ENCODE results near the gene LUC7L.
"Not testable (repeated sequence)": the region's sequence is repeated elsewhere in the genome, so short reads cannot be mapped to it uniquely, and the experiment has no call there.

LUC7L gene

GRCh38 chr16:263182-263774, 34.0 kb upstream of the LUC7L start:
- DNase-seq: no peak

GRCh38 chr16:262121-262745, 33.0 kb upstream of the LUC7L start:
- no peak for DNase-seq

GRCh38 chr16:261031-261691, 31.9 kb upstream of the LUC7L start:
- no peak for DNase-seq

- no peak for DNase-seq
Measured at GRCh38 chr16:260326-260725, 31.1 kb upstream of the LUC7L start.

- DNase-seq: no peak
Measured at GRCh38 chr16:259814-260253, 30.6 kb upstream of the LUC7L start.

- no peak for DNase-seq
Measured at GRCh38 chr16:259226-259625, 30.0 kb upstream of the LUC7L start.

- not testable (repeated sequence) for DNase-seq
Measured at GRCh38 chr16:258091-258490, 28.8 kb upstream of the LUC7L start.

- no peak for DNase-seq
Measured at GRCh38 chr16:255183-255582, 25.9 kb upstream of the LUC7L start.

GRCh38 chr16:254461-254860, 25.2 kb upstream of the LUC7L start:
- no peak for DNase-seq

GRCh38 chr16:253833-254232, 24.6 kb upstream of the LUC7L start:
- DNase-seq: no peak

GRCh38 chr16:252366-253337, 23.4 kb upstream of the LUC7L start:
- DNase-seq: no peak

GRCh38 chr16:249431-249830, 20.2 kb upstream of the LUC7L start:
- DNase-seq: no peak

- DNase-seq: no peak
Measured at GRCh38 chr16:247027-247426, 17.8 kb upstream of the LUC7L start.

GRCh38 chr16:245105-245504, 15.9 kb upstream of the LUC7L start:
- DNase-seq: no peak

GRCh38 chr16:243348-243747, 14.1 kb upstream of the LUC7L start:
- no peak for DNase-seq

- no peak for DNase-seq
Measured at GRCh38 chr16:242281-242680, 13.0 kb upstream of the LUC7L start.

GRCh38 chr16:240559-240958, 11.3 kb upstream of the LUC7L start:
- DNase-seq: no peak

GRCh38 chr16:239948-240277, 10.7 kb upstream of the LUC7L start:
- DNase-seq: no peak

- peak; percentile 71 for DNase-seq
Measured at GRCh38 chr16:234468-235305, 5.4 kb upstream of the LUC7L start, which contains the start of gene FAM234A. FAM234A (plus strand) TSS chr16:234821; CDS start chr16:254414, 19,593 bp downstream.

GRCh38 chr16:230949-231348, 1.7 kb upstream of the LUC7L start:
- no peak for DNase-seq

GRCh38 chr16:230351-230750, 1.1 kb upstream of the LUC7L start:
- not testable (repeated sequence) for DNase-seq

GRCh38 chr16:229731-230281, 557 bp upstream of the LUC7L start:
- no peak for DNase-seq

All from NCI-H2029 treated with DMSO at 0.1 percent for 48 hours (cell line).